Activated CD8-positive, alpha-beta memory T cell treated with anti-CD3 and anti-CD28 coated beads for 48 hours (primary cell): ENCODE results near the gene C16orf46.

Experiments used
- DNase-seq, 3 experiments: peaks; one replicate each; pipeline ENCODE4 v3.0.0-alpha.2; 2020; ENCODE audit warnings: low read depth in 2 of 3, low spot score in 2 of 3

C16orf46 gene

GRCh38 chr16:81018496-81018895 lies 58.5 kb downstream of the C16orf46 start:
- no peak for DNase-seq

- DNase-seq, result no peak
Observed at GRCh38 chr16:81014672-81015071, 62.4 kb downstream of the C16orf46 start.

- DNase-seq, result no peak
Observed at GRCh38 chr16:81012974-81013373, 64.1 kb downstream of the C16orf46 start.
